SK-N-SH (cell line): ENCODE results near the gene KCNT1.

Experiments used
- MXI1 ChIP-seq: IDR thresholded peaks from 2 replicates; pipeline ENCODE4 v1.6.1; 2012; ENCODE audit warnings: mild to moderate bottlenecking, low read depth, low read length, improper control_type of control experiment
- POLR2AphosphoS5 ChIP-seq: IDR thresholded peaks from 2 replicates; pipeline ENCODE4 v1.6.1; 2012; ENCODE audit warnings: low read depth, low read length
- RCOR1 ChIP-seq: fragments of 150-350 bp; IDR thresholded peaks from 2 replicates; pipeline ENCODE4 v1.6.1; 2017; ENCODE audit warnings: antibody characterized with exemption, low read length
- RXRA ChIP-seq: IDR thresholded peaks from 2 replicates; pipeline ENCODE4 v1.4.0; 2012; ENCODE audit warnings: low read depth, mild to moderate bottlenecking, borderline replicate concordance
- SMC3 ChIP-seq: IDR thresholded peaks from 2 replicates; pipeline ENCODE4 v1.6.1; 2012; ENCODE audit warnings: low read depth, low read length, improper control_type of control experiment
- YY1 ChIP-seq: IDR thresholded peaks from 2 replicates; pipeline ENCODE4 v1.4.0; 2012; ENCODE audit warnings: low read depth, mild to moderate bottlenecking
- TF ChIP-seq, protein P1 (sequence below): fragments of 200-600 bp; sonication (generic); IDR thresholded peaks from 2 replicates; pipeline ENCODE4 v1.6.1; 2017; ENCODE audit warnings: antibody characterized with exemption, mild to moderate bottlenecking, moderate library complexity

DNA sequence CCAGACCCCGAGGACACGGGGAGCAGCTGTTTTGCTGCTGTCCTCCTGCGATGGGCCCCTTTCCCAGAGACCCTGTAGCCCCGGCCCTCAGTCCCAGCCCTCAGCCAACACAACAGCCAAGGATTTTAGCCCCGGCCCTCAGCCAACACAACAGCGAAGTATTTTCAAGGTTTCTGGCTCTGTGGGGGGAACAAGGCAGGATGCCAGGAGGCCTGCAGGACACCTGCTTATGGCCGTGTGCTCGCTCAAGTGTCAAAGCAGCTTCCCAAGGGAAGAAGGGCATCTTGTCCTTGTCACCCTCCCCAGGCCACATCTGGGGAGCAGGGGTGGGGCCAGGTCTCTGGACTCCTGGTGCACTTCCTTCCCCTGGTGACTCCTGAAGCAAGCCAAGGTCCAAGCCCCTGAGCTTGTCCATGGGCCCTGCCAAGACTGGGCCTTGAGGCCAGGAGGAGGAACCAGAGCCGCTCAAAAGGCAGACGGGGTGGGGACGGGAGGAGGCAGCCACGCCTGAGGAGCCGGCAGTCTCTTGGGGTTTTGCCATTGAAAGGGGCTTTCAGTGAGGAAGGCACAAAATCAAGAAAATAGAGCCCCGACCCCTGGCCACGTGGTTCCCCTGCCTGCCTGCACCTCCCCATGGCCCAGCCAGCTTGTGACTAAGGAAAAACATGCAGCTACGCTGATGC is 10.8 kb downstream of the KCNT1 start:
- TF ChIP-seq YY1: no peak
- TF ChIP-seq, protein P1, sequence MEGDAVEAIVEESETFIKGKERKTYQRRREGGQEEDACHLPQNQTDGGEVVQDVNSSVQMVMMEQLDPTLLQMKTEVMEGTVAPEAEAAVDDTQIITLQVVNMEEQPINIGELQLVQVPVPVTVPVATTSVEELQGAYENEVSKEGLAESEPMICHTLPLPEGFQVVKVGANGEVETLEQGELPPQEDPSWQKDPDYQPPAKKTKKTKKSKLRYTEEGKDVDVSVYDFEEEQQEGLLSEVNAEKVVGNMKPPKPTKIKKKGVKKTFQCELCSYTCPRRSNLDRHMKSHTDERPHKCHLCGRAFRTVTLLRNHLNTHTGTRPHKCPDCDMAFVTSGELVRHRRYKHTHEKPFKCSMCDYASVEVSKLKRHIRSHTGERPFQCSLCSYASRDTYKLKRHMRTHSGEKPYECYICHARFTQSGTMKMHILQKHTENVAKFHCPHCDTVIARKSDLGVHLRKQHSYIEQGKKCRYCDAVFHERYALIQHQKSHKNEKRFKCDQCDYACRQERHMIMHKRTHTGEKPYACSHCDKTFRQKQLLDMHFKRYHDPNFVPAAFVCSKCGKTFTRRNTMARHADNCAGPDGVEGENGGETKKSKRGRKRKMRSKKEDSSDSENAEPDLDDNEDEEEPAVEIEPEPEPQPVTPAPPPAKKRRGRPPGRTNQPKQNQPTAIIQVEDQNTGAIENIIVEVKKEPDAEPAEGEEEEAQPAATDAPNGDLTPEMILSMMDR: no peak
- no peak for TF ChIP-seq POLR2AphosphoS5
- TF ChIP-seq RXRA: no peak
- TF ChIP-seq MXI1: no peak
- TF ChIP-seq SMC3: no peak
- TF ChIP-seq RCOR1: no peak
